T-helper 22 cell (primary cell): ENCODE results near the gene GHR.
A peak's percentile ranks its signal among the peaks of the same experiment; 100 is the strongest.
"Not testable (repeated sequence)": the region's sequence is repeated elsewhere in the genome, so short reads cannot be mapped to it uniquely, and the experiment has no call there.

Source experiments
- DNase-seq: peaks from one replicate; pipeline ENCODE4 v3.0.0-alpha.2; 2020; ENCODE audit warnings: low read depth

GHR gene

GRCh38 chr5:42718591-42718990 lies 295.4 kb downstream of the GHR start:
- DNase-seq: no peak

- no peak for DNase-seq
Observed at GRCh38 chr5:42719034-42719433, 295.8 kb downstream of the GHR start.

DNA sequence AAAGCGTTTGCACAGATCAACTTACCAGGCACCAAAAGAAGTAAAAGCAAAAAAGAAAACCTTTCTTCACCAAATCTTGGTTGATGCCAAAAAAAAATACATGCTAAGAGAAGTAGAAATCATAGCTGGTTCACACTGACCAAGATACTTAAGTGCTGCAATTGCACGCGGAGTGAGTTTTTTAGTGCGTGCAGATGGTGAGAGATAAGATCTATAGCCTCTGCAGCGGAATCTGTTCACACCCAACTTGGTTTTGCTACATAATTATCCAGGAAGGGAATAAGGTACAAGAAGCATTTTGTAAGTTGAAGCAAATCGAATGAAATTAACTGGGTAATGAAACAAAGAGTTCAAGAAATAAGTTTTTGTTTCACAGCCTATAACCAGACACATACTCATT lies 297.0 kb downstream of the GHR start:
- no peak for DNase-seq

- no peak for DNase-seq
Observed at GRCh38 chr5:42721484-42721883, 298.2 kb downstream of the GHR start.

DNA sequence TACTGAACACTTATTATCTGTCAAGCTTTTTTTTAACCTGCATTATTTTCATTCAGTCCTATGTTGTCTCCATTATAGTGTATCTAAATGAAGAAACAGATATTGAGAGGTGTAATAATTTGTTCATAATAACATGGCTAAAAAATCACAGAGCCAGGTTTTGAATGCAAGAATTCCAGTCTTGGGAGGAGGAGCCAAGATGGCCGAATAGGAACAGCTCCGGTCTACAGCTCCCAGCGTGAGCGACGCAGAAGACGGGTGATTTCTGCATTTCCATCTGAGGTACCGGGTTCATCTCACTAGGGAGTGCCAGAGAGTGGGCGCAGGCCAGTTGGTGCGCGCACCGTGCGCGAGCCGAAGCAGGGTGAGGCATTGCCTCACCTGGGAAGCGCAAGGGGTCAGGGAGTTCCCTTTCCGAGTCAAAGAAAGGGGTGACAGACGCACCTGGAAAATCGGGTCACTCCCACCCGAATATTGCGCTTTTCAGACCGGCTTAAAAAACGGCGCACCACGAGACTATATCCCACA lies 311.4 kb downstream of the GHR start:
- DNase-seq: not testable (repeated sequence)

DNA sequence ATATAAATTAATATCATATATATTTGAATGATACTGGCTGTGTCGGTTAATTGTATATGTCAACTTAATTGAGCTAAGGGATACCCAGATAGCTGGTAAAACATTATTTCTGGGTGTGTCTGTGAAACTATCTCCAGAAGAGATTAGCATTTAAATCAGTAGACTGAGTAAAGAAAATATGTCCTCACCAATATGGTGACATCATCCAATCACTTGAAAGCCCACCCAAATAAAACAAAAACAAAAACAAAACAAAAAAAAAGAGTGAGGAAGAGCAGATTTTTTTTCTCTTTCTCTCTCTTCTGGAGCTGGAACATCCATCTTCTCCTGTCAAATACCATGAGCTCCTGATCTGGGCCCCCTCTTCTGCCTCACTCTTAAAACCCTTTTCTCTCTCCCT lies 317.7 kb downstream of the GHR start:
- DNase-seq: no peak

DNA sequence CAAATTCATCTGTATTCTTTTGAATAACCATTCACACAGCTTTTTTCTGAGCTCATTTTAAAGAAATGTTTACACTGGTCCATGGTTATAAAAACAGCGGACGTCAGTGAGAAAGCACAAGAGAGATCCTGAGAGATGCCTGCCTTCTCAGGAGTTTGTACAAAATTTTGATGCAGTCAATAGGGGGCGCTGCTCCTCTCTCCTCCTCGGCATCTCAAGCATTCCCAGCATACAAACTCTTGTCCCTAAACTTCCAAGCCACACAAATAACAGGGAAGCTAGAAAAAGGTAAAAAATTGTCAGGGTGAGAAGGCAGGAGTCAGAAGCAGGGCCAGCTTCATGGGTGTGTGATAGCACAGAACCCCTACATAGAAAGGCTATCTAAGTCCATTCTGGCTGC lies 322.2 kb downstream of the GHR start:
- no peak for DNase-seq

DNA sequence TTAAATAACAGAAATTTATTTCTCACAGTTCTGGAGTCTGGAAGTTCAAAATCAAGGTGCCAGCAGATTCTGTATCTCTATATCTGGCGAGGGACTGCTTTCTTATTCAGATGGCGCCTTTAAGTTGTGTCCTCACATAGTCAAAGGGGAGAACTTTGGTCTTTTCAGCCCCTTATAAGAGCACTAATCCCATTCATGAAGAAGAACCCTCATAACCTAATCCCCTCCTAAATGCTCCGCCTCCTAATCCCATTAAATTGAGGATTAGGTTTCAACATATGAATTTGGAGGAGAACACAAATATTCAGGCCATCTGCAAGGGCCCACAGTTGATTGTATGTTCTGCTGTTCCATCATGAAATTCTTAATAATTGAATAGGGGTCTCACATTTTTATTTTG lies 322.6 kb downstream of the GHR start:
- no peak for DNase-seq

- no peak for DNase-seq
Observed at GRCh38 chr5:42749020-42749419, 325.8 kb downstream of the GHR start.

DNA sequence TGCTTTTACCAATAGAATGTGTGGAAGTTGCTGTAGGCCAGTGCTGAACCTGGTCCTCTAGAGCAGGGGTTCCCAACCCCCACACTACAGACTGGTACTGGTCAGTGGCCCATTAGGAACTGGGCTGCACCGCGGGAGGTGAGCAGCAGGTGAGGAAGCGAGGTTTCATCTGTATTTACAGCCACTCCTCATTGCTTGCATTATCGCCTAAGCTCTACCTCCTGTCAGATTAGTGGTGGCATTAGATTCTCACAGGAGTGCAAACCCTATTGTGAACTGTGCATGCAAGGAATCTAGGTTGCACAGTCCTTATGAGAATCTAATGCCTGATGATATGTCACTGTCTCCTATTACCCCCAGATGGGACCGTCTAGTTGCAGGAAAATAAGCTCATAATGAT lies 327.3 kb downstream of the GHR start:
- DNase-seq: no peak

DNA sequence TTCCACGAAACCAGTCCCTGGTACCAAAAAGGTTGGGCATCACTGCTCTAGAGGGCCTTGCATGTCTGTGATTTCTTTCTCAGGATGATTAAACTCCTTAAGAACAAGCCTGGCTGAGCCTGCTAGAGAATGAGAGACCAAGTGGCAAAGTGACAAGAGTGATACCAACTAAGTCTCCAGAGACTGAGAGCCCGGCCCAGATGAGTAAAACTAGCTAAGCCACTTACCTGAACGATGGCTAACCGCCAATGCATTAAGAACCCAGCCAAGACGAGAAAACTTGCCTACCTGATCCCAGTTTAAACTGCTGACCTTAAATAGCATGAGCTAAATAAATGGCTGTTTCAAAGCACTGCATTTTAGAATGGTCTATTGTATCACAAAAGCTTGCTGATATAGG lies 327.8 kb downstream of the GHR start:
- no peak for DNase-seq

DNA sequence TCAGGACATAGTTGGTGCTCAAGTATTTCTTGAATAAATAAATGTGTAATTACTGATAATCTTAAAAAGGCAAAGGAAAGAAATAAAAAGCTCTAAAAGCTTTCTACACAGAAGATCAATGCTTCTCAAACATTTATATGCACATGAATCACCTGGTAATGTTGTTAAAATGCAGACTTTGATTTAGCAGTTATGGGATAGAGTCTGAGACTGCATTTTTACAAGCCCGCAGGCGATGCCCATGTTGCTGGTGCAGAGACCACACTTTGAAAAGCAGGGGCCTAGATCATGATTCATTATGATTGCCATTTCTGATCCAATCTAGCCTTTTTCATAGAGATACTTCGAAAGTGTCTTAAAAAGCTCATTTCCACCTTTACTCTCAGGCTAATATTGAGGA lies 329.9 kb downstream of the GHR start:
- no peak for DNase-seq

DNA sequence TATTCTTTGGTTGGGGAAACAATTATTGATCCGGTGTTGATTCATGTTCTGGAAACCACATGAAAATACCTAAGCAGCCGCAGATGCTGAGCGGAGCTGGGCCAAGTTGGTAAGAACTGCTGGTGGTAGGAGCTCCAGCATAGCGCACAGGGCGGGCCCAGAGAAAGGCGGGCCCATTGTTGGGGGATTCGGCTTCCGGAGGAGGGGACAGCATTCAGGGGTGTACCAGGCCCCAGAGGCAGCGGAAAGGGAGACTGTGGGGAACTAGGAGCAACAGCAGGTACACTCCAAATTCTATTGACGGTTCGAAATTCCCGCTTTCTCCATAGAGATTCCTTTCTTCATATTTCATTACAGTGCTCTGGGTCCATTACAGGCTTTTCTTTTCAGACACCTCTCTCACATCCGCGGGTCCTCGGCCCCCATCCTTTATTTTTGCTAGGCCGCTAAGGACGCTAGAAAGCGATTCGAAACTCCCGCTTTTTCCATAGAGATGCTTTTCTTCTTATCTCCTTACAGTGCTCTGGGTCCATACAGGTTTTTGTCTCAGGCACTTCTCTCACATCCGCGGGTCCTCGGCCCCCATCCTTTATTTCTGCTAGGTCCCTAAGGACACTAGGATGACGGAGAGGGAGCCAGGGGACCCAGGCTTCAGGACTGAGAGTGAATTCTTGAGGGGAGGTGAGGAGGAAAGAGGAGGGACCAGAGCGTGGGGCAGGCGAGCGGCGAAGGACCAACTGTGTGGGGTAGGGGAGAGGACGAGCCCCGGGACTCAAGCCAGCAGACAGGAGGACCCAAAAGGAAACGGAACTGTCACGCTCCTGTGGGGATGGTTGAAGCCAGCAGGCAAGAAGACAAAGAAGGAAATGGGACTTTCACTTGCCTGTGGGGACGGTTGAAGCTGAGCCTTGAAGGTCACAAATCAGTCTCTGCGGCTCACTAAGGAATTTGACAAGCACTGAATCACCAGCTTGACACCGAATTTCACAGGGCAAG lies 333.7 kb downstream of the GHR start, which contains the start of gene CCDC152:
Gene CCDC152 (plus strand): TSS at position 213 of the 996 bp plus-strand sequence. CDS start 2,304 bp downstream, outside the sequence.
- peak; percentile 1 for DNase-seq

DNA sequence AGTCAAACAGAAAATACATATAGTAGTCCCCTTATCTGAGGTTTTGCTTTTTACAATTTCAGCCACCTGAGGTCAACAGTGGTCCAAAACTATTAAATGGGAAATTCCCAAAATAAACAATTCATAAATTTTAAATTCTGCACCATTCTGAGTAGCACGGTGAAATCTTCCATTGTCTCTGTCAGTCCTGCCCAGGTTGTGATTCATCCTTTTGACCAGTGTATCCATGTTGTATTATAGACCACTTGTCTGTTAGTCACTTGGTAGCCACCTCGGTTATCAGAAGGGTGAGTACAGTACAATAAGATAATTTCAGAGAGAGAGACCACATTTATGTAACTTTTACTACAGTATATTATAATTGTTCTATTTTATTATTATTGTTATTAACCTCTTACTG lies 336.2 kb downstream of the GHR start:
- no peak for DNase-seq

DNA sequence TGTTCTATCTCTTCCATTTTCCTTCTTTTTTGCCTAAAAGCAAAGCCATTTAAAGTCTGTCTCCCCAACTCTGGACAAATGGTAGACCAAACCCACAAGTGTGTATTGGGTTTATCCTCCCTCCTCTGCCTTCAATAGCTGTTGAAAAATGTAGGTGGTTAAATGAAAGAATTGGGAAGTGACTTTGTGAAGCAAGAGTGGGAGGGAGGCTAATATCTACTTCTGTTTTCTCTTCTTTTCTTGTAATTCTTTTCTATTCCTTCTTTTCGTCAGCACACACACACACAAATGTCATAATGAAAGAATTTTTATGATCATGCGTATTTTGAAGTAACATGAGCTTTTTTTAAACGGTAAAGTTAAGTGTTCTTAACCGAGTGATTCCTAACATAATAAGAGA lies 337.2 kb downstream of the GHR start:
- DNase-seq: no peak

- no peak for DNase-seq
Observed at GRCh38 chr5:42761791-42762190, 338.6 kb downstream of the GHR start.

DNA sequence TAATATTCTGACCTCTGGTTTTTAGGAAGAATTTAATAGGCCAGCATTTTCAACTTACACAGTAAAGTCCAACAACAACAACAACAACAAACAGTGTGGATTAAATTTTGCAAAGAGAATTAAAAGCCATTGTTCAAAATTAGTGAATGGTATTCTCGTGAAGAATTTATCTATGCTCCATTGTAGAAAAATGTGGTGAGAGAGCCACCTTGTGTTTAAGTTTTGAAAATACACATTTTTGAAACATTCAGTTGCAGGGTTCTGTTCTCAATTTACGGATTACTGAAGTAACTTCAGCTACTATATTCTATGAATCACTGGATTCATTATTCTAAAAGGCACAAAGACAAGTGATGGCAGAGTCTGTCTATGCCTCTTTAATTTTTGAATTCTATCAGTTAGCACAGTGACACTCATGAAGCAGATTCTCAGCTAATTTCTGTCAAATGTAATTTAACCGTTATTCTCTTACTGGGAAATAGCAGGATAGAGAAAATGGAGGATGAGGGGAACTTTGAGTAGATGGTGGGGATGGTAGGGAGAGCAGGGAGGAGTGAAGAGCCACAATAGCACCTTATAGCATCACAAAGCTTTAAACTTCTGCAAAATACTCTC lies 344.4 kb downstream of the GHR start:
- no peak for DNase-seq

- DNase-seq: no peak
Observed at GRCh38 chr5:42768106-42768504, 344.9 kb downstream of the GHR start.

GRCh38 chr5:42770003-42770402 lies 346.8 kb downstream of the GHR start:
- DNase-seq: no peak
